T-cell (primary cell): ENCODE measurements around the gene SLC25A13. TPM values are rescaled to one million over a fixed set of nuclear protein-coding genes. Genes with fewer than 3 reads are reported as not detected.

Source experiments
- ATAC-seq, 4 experiments: fragments of 200-7000 bp in 3 of 4; fragments of 150-1000 bp in 1 of 4; cut with Tn5 transposase; replicated peaks in 1 of 4; 1 replicate in 3 of 4; 2 replicates in 1 of 4; pipeline ENCODE4 v1.10.0; 2021; ENCODE audit warnings: moderate library complexity in 3 of 4, mild to moderate bottlenecking in 2 of 4, moderate number of reproducible peaks in 1 of 4
- CTCF ChIA-PET, 2 donors: fragments of 300-600 bp; sonication (Branson Sonifier 250); formaldehyde crosslinking; loops; one replicate each; lab custom pipeline; 2022; ENCODE audit warnings: antibody characterized with exemption in 2 of 2; lab: Charles Lee
- POLR2A ChIA-PET, 2 donors: fragments of 300-600 bp; sonication (Branson Sonifier 250); formaldehyde crosslinking; loops; one replicate each; lab custom pipeline; 2022; ENCODE audit warnings: antibody characterized with exemption in 2 of 2; lab: Charles Lee
- DNase-seq, 35 experiments: peaks; one replicate each; pipeline versions ENCODE4 v3.0.0 to v3.0.0-alpha.2; 2013 to 2023
- H3K27ac ChIP-seq: one replicate; pipeline ENCODE4 v1.5.1; 2013; ENCODE audit warnings: low read length
- H3K27me3 ChIP-seq, 2 experiments: replicated peaks in 1 of 2; 1 replicate in 1 of 2; 2 replicates in 1 of 2; pipeline versions ENCODE4 v1.6.1 to v1.7.0; 2013; ENCODE audit warnings: low read length in 1 of 2, mixed read lengths in 1 of 2; ENCODE audit not compliant: control insufficient read depth in 2 of 2, insufficient read depth in 2 of 2; ENCODE audit errors: extremely low read depth in 1 of 2
- H3K36me3 ChIP-seq, 2 donors: 1 replicate in 1 of 2; 2 replicates in 1 of 2; pipeline versions ENCODE4 v1.6.1 to v1.7.0; 2013; ENCODE audit warnings: low read length in 1 of 2; ENCODE audit not compliant: control insufficient read depth in 2 of 2, insufficient read depth in 1 of 2; ENCODE audit errors: extremely low read depth in 1 of 2
- H3K4me1 ChIP-seq, 2 experiments: 1 replicate in 1 of 2; 2 replicates in 1 of 2; pipeline versions ENCODE4 v1.6.1 to v1.7.0; 2013; ENCODE audit warnings: low read length in 2 of 2, mixed read lengths in 1 of 2; ENCODE audit not compliant: insufficient read depth in 2 of 2, control insufficient read depth in 1 of 2; ENCODE audit errors: extremely low read depth in 1 of 2
- H3K4me3 ChIP-seq, 2 donors: 1 replicate in 1 of 2; 2 replicates in 1 of 2; pipeline versions ENCODE4 v1.5.1 to v1.7.0; 2013; ENCODE audit warnings: mild to moderate bottlenecking in 2 of 2, low read length in 1 of 2, moderate library complexity in 1 of 2; ENCODE audit not compliant: control insufficient read depth in 1 of 2; ENCODE audit errors: extremely low read depth in 1 of 2
- H3K9me3 ChIP-seq: 2 replicates; pipeline ENCODE4 v1.7.0; 2013
- H3K27ac Mint-ChIP-seq, 2 donors: one replicate each; pipeline ENCODE4 v1.8.0; 2020 to 2021; ENCODE audit warnings: mild to moderate bottlenecking in 2 of 2, mixed read lengths in 2 of 2
- H3K27me3 Mint-ChIP-seq, 2 donors: one replicate each; pipeline ENCODE4 v1.8.0; 2021 to 2022; ENCODE audit warnings: mixed read lengths in 2 of 2
- H3K36me3 Mint-ChIP-seq: one replicate; pipeline ENCODE4 v1.8.0; 2021; ENCODE audit warnings: mixed read lengths
- H3K4me1 Mint-ChIP-seq, 3 donors: one replicate each; pipeline ENCODE4 v1.8.0; 2020 to 2022; ENCODE audit warnings: mixed read lengths in 3 of 3, mild to moderate bottlenecking in 1 of 3
- H3K4me3 Mint-ChIP-seq, 3 donors: one replicate each; pipeline ENCODE4 v1.8.0; 2020 to 2022; ENCODE audit warnings: mild to moderate bottlenecking in 3 of 3, mixed read lengths in 3 of 3, moderate library complexity in 3 of 3
- H3K9me3 Mint-ChIP-seq, 3 donors: one replicate each; pipeline ENCODE4 v1.8.0; 2020 to 2022; ENCODE audit warnings: mixed read lengths in 3 of 3
- WGBS: methylation state at CpG from one replicate; pipeline ENCODE4 v1.1.5; 2013; ENCODE audit warnings: missing lambda C conversion rate; ENCODE audit not compliant: insufficient coverage; 5-methylcytosine and 5-hydroxymethylcytosine counted together
- total RNA-seq, 35 experiments: library from RNA in 6 of 35; stranded (reverse) in 6 of 35; fragments of 120-200 nt in 1 of 35; gene quantifications; one replicate each; pipeline versions ENCODE4 v1.2.1 to v1.2.4 and lab custom pipeline; 2013 to 2026

The SLC25A13 gene
- total RNA-seq, 5 donors from 2014 or later (not counting 1 experiment from before 2014, with no cell fraction given), result 8.1 to 19.1 (median 10.9) TPM

GRCh38 chr7:96074871-96075270 lies 247.0 kb downstream of the SLC25A13 start:
- ChIA-PET POLR2A (no interaction called here), CTCF (interaction anchor here (0.6 to 2.0 kb wide), 6 partner anchors 11 to 1104 kb away, joined by 3 to 13 read pairs (median 6); no protein-coding TSS in a partner anchor)

More at GRCh38 chr7:96074871-96075270, 247.0 kb downstream of the SLC25A13 start:
- WGBS, result no CpG with 5 or more reads among the region's 1 CpG
- peaks cover 23 to 31% of the 10 kb centered on the region in 2 donors for H3K27me3 Mint-ChIP-seq
- H3K9me3 ChIP-seq, result no peaks in the 10 kb centered on the region
- H3K9me3 Mint-ChIP-seq, result no peaks in the 10 kb centered on the region
- H3K4me3 ChIP-seq, result no peak overlapping the region
- no peaks in the 10 kb centered on the region for H3K36me3 ChIP-seq
- ATAC-seq, result no peak
- H3K36me3 Mint-ChIP-seq, result no peaks in the 10 kb centered on the region
- H3K4me3 Mint-ChIP-seq, result peak overlapping the region in 1 of 3 donors; percentile 80
- H3K4me1 Mint-ChIP-seq, result peaks cover 10 to 14% (median 13%) of the 10 kb centered on the region in 3 donors
- H3K27ac ChIP-seq, result no peak overlapping the region
- H3K27me3 ChIP-seq, result peaks cover 0 to 12% of the 10 kb centered on the region in 2 experiments
- H3K27ac Mint-ChIP-seq, result no peak overlapping the region
- no peak for DNase-seq
- H3K4me1 ChIP-seq, result peaks cover 0 to 9% of the 10 kb centered on the region in 2 experiments
